H1 (cell line): ENCODE data around the gene MBD3. TPM values are rescaled to one million over a fixed set of nuclear protein-coding genes. Genes with fewer than 3 reads are reported as not detected.

Experiments
- CTBP2 ChIP-seq: IDR thresholded peaks from 2 replicates; pipeline ENCODE4 v1.7.0; 2011; ENCODE audit warnings: borderline replicate concordance, mild to moderate bottlenecking, moderate library complexity, mixed read lengths, low read length; ENCODE audit not compliant: insufficient read depth, insufficient read length
- POLR2A ChIP-seq, 2 experiments: IDR thresholded peaks; 1 replicate in 1 of 2; 2 replicates in 1 of 2; pipeline ENCODE4 v1.6.1; 2011; ENCODE audit warnings: low read depth in 2 of 2, low read length in 2 of 2, mild to moderate bottlenecking in 2 of 2; ENCODE audit errors: control extremely low read depth in 1 of 2
- polyA plus RNA-seq, 7 experiments: library from polyadenylated mRNA; depleted of rRNA in 3 of 7; stranded (reverse) in 5 of 7; unstranded in 2 of 7; fragments of >200 nt in 5 of 7; fragments of 200-250 nt in 2 of 7; gene quantifications; 1 replicate in 5 of 7; 2 replicates in 1 of 7; 4 replicates in 1 of 7; pipeline versions ENCODE4 v1.2.1 to v1.2.3, GENCODE V29; 2011 to 2013; ENCODE audit warnings: missing spikeins in 2 of 7, mixed read lengths in 2 of 7
- total RNA-seq: library from RNA; stranded (reverse); fragmentation: NEBNext Ultra II Directional; extraction: Animal tissue kit (Norgen Biotek cat#: 25700); gene quantifications from 2 replicates; pipeline ENCODE4 v1.2.1, GENCODE V29; 2021

The MBD3 gene
- total and polyA plus RNA-seq, 2 of the 8 experiments (the other 6 are each of a cell fraction or from before 2014, with no cell fraction given): 88.2 to 110 TPM

GRCh38 chr19:1554968-1555367, 37.7 kb downstream of the MBD3 start (continued):
- TF ChIP-seq CTBP2 (no peak), POLR2A (IDR thresholded peaks at IDR 0.05; ENCODE audit: control extremely low read depth in 1 of 2, low read depth in 2 of 2, low read length in 2 of 2) (no peak)
